Endometrial microvascular endothelial cells (primary cell): Measurements from ENCODE around the gene STXBP6. TPM values are rescaled to one million over a fixed set of nuclear protein-coding genes. Genes with fewer than 3 reads are reported as not detected.

Source experiments
- in situ Hi-C: cut with HindIII; loops from 2 replicates; pipeline ENCODE4 v1.10.0; 2017; ENCODE audit warnings: low sequenced_read_pairs, low pct_unique_long_range_greater_than_20kb; ENCODE audit errors: inconsistent ontology term
- total RNA-seq: library from RNA; depleted of rRNA; stranded (reverse); fragments of >200 nt; gene quantifications from one replicate; pipeline ENCODE4 v1.2.3, GENCODE V29; 2015; ENCODE audit errors: inconsistent ontology term

Gene STXBP6
- total RNA-seq, 1 donor from 2014 or later, result not detected

- in situ Hi-C loops, result no loop called here
These were observed 56.3 kb downstream of the STXBP6 start for GRCh38 chr14:24993631-24994030.

- in situ Hi-C loops, result no loop called here
These were observed 57.2 kb downstream of the STXBP6 start for GRCh38 chr14:24992624-24993360.

GRCh38 chr14:24991821-24992220, 58.1 kb downstream of the STXBP6 start:
- in situ Hi-C loops, result no loop called here

- in situ Hi-C loops, result no loop called here
These were observed 58.7 kb downstream of the STXBP6 start for GRCh38 chr14:24991288-24991687.

- in situ Hi-C loops, result no loop called here
These were observed 59.2 kb downstream of the STXBP6 start for GRCh38 chr14:24990773-24991172.

- in situ Hi-C loops, result no loop called here
These were observed 59.9 kb downstream of the STXBP6 start for GRCh38 chr14:24990050-24990449.

- in situ Hi-C loops, result no loop called here
These were observed 61.2 kb downstream of the STXBP6 start for GRCh38 chr14:24988760-24989159.

GRCh38 chr14:24986206-24986893, 63.6 kb downstream of the STXBP6 start:
- in situ Hi-C loops, result no loop called here

GRCh38 chr14:24984846-24985589, 64.9 kb downstream of the STXBP6 start:
- in situ Hi-C loops, result no loop called here

GRCh38 chr14:24982472-24983155, 67.3 kb downstream of the STXBP6 start:
- in situ Hi-C loops, result no loop called here

- in situ Hi-C loops, result no loop called here
These were observed 70.2 kb downstream of the STXBP6 start for GRCh38 chr14:24979725-24980239.

GRCh38 chr14:24978862-24979724, 70.9 kb downstream of the STXBP6 start:
- in situ Hi-C loops, result no loop called here

GRCh38 chr14:24976602-24977001, 73.3 kb downstream of the STXBP6 start:
- in situ Hi-C loops, result no loop called here

- in situ Hi-C loops, result no loop called here
These were observed 74.6 kb downstream of the STXBP6 start for GRCh38 chr14:24975393-24975792.

GRCh38 chr14:24974591-24975374, 75.2 kb downstream of the STXBP6 start:
- in situ Hi-C loops, result no loop called here

GRCh38 chr14:24972844-24973243, 77.1 kb downstream of the STXBP6 start:
- in situ Hi-C loops, result no loop called here

GRCh38 chr14:24971255-24971654, 78.7 kb downstream of the STXBP6 start:
- in situ Hi-C loops, result no loop called here
